Smooth muscle cell (in vitro differentiated cells): ENCODE results near the gene SNX14. TPM values are rescaled to one million over a fixed set of nuclear protein-coding genes. Genes with fewer than 3 reads are reported as not detected.
"Not testable (repeated sequence)": the region's sequence is repeated elsewhere in the genome, so short reads cannot be mapped to it uniquely, and the experiment has no call there.

Experiments used
- DNase-seq: peaks from one replicate; lab custom pipeline; 2025; ENCODE audit not compliant: unreplicated experiment; lab: John Stamatoyannopoulos, UW
- H2AFZ ChIP-seq: fragments of 200-600 bp; sonication (generic); 2 replicates; pipeline ENCODE4 v1.6.0; 2016; ENCODE audit warnings: antibody characterized with exemption, low read depth, mild to moderate bottlenecking
- H3F3A ChIP-seq: fragments of 200-600 bp; sonication (generic); 2 replicates; pipeline ENCODE4 v1.6.0; 2017; ENCODE audit warnings: antibody characterized with exemption, low read depth
- H3K27ac ChIP-seq: fragments of 200-600 bp; sonication (generic); 2 replicates; pipeline ENCODE4 v1.5.1; 2016; ENCODE audit warnings: low read depth, mild to moderate bottlenecking
- H3K27me3 ChIP-seq: fragments of 200-600 bp; sonication (generic); 2 replicates; pipeline ENCODE4 v1.6.1; 2016; ENCODE audit warnings: low read depth, mild to moderate bottlenecking
- H3K36me3 ChIP-seq: fragments of 200-600 bp; sonication (generic); 2 replicates; pipeline ENCODE4 v1.5.1; 2016; ENCODE audit warnings: low read depth
- H3K4me1 ChIP-seq: fragments of 200-600 bp; sonication (generic); 2 replicates; pipeline ENCODE4 v1.5.1; 2016; ENCODE audit warnings: low read depth
- H3K4me2 ChIP-seq: fragments of 200-600 bp; sonication (generic); 2 replicates; pipeline ENCODE4 v1.6.0; 2016; ENCODE audit warnings: mild to moderate bottlenecking
- H3K4me3 ChIP-seq: fragments of 200-600 bp; sonication (generic); 2 replicates; pipeline ENCODE4 v1.5.1; 2016; ENCODE audit warnings: mild to moderate bottlenecking
- H3K79me2 ChIP-seq: fragments of 200-600 bp; sonication (generic); 2 replicates; pipeline ENCODE4 v1.6.0; 2016; ENCODE audit warnings: low read depth, mild to moderate bottlenecking
- H3K9ac ChIP-seq: fragments of 200-600 bp; sonication (generic); 2 replicates; pipeline ENCODE4 v1.6.0; 2016; ENCODE audit warnings: low read depth
- H3K9me3 ChIP-seq: fragments of 200-600 bp; sonication (generic); replicated peaks from 2 replicates; pipeline ENCODE4 v1.5.1; 2016; ENCODE audit warnings: low read depth
- H4K20me1 ChIP-seq: fragments of 200-600 bp; sonication (generic); 2 replicates; pipeline ENCODE4 v1.6.0; 2016; ENCODE audit warnings: low read depth
- WGBS: methylation state at CpG from one replicate; pipeline ENCODE4 v1.1.7; 2016; ENCODE audit warnings: low lambda C conversion rate; 5-methylcytosine and 5-hydroxymethylcytosine counted together
- polyA plus RNA-seq: library from polyadenylated mRNA; unstranded; fragments of >200 nt; fragmentation: Nextera tagmentation; extraction: Ambion mirVana; gene quantifications from 2 replicates; pipeline ENCODE4 v1.2.1, GENCODE V29; 2016
- total RNA-seq: library from RNA; depleted of rRNA; stranded (reverse); fragments of >200 nt; gene quantifications from 2 replicates; pipeline ENCODE4 v1.2.3, GENCODE V29; 2014
- TF ChIP-seq, protein P1 (sequence below): fragments of 200-600 bp; sonication (generic); IDR thresholded peaks from 2 replicates; pipeline ENCODE4 v1.5.1; 2017; ENCODE audit warnings: borderline replicate concordance, mild to moderate bottlenecking, antibody characterized with exemption; ENCODE audit not compliant: insufficient read depth, poor library complexity, severe bottlenecking

The SNX14 gene
- total and polyA plus RNA-seq, 2 experiments from 2014 or later: 53.0 to 134 TPM

DNA sequence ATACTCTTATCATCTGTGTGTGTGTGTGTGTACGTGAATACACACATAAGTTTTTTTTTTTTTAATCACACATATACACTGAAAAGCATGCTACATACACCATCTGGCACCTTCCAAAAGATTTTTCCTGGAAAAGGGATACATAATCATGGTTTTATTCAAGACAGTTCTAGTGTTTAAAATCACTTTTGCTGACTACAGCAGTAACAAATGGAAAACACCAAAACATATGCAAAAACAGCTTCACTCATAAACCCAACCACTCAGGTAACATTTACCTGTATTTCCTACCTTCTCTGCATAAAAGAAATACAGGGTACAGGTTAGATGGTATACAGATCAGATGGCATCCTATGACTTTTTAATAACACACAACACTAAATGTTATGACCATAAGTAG is 2.5 kb downstream of the SNX14 start:
- WGBS: 98% methylated on average over 1 of the region's 1 CpG
- no peak for DNase-seq
- H3K4me2 ChIP-seq: no peak overlapping the region
- no peak overlapping the region for H3K27ac ChIP-seq
- peaks cover 4% of the 10 kb centered on the region for H3F3A ChIP-seq
- H3K4me3 ChIP-seq: no peak overlapping the region
- peaks cover 68% of the 10 kb centered on the region for H3K79me2 ChIP-seq
- no peak overlapping the region for H2AFZ ChIP-seq
- no peaks in the 10 kb centered on the region for H3K27me3 ChIP-seq
- H3K9ac ChIP-seq: no peak overlapping the region
- H3K4me1 ChIP-seq: peaks cover 15% of the 10 kb centered on the region
- peaks cover 34% of the 10 kb centered on the region for H4K20me1 ChIP-seq
- H3K9me3 ChIP-seq: no peaks in the 10 kb centered on the region
- no peaks in the 10 kb centered on the region for H3K36me3 ChIP-seq
- TF ChIP-seq, protein P1, sequence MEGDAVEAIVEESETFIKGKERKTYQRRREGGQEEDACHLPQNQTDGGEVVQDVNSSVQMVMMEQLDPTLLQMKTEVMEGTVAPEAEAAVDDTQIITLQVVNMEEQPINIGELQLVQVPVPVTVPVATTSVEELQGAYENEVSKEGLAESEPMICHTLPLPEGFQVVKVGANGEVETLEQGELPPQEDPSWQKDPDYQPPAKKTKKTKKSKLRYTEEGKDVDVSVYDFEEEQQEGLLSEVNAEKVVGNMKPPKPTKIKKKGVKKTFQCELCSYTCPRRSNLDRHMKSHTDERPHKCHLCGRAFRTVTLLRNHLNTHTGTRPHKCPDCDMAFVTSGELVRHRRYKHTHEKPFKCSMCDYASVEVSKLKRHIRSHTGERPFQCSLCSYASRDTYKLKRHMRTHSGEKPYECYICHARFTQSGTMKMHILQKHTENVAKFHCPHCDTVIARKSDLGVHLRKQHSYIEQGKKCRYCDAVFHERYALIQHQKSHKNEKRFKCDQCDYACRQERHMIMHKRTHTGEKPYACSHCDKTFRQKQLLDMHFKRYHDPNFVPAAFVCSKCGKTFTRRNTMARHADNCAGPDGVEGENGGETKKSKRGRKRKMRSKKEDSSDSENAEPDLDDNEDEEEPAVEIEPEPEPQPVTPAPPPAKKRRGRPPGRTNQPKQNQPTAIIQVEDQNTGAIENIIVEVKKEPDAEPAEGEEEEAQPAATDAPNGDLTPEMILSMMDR: no peak

DNA sequence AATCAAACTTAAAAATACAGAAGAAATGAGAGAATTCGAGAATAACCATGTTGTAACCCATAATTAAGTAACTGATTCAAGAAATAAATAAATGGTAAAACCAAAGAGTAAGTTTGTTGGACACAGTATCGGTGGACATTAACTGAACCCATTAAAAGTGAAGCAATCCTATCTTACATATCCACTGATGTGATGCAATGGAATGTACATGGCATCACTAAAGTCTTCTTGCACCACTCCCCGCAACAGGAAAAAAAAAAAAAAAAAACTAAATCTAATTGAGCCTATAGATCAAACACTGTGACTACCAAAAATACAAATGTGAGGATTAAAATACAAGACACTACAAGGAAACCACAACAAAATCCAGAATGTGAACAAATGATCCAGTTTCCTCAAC is 7.9 kb downstream of the SNX14 start:
- peaks cover 99% of the 10 kb centered on the region for H3K79me2 ChIP-seq
- no peaks in the 10 kb centered on the region for H3F3A ChIP-seq
- 96% methylated on average over 3 of the region's 3 CpGs for WGBS
- no peak overlapping the region for H3K9ac ChIP-seq
- H3K27me3 ChIP-seq: no peaks in the 10 kb centered on the region
- TF ChIP-seq, protein P1: no peak
- H3K4me2 ChIP-seq: no peak overlapping the region
- H3K4me1 ChIP-seq: no peaks in the 10 kb centered on the region
- H3K4me3 ChIP-seq: no peak overlapping the region
- H3K27ac ChIP-seq: no peak overlapping the region
- H2AFZ ChIP-seq: no peak overlapping the region
- no peaks in the 10 kb centered on the region for H3K9me3 ChIP-seq
- DNase-seq: no peak
- H4K20me1 ChIP-seq: peaks cover 36% of the 10 kb centered on the region
- H3K36me3 ChIP-seq: peaks cover 8% of the 10 kb centered on the region

DNA sequence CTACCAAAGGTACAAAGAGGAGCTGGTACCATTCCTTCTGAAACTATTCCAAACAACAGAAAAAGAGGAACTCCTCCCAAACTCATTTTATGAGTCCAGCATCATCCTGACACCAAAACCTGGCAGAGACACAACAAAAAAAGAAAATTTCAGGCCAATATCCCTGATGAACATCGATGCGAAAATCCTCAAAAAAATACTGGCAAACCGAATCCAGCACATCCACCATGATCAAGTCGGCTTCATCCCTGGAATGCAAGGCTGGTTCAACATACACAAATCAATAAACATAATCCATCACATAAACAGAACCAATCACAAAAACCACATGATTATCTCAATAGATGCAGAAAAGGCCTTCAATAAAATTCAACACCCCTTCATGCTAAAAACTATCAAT is 10.8 kb downstream of the SNX14 start:
- not testable (repeated sequence) for H3K4me2 ChIP-seq, H3F3A ChIP-seq, H3K4me3 ChIP-seq, H2AFZ ChIP-seq, H3K27ac ChIP-seq, H3K9me3 ChIP-seq, H3K4me1 ChIP-seq, H3K36me3 ChIP-seq, H3K9ac ChIP-seq, DNase-seq, H3K27me3 ChIP-seq
- H3K79me2 ChIP-seq: peaks cover 88% of the 10 kb centered on the region
- 99% methylated on average over 4 of the region's 4 CpGs for WGBS
- peaks cover 60% of the 10 kb centered on the region for H4K20me1 ChIP-seq

DNA sequence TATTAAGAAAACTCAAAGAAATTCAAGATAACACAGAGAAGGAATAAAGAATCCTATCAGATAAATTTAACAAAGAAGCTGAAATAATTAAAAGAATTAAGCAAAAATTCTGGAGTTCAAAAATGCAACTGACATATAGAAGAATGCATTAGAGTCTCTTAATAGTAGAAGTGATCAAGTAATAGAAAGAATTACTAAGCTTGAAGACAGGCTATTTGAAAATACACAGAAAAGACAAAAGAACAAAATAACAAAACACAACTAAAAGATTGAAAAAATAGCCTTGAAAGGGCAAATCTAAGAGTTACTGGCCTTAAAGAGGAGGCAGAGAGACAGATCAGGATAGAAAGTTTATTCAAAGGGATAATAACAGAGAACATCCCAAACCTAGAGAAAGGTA is 12.1 kb downstream of the SNX14 start:
- Histone ChIP-seq H3K4me1 (no peaks in the 10 kb centered on the region), H3K27me3 (no peaks in the 10 kb centered on the region), H3K79me2 (peaks cover 88% of the 10 kb centered on the region), H3K27ac (no peak overlapping the region), H3K4me2 (no peak overlapping the region), H3F3A (no peaks in the 10 kb centered on the region), H4K20me1 (peaks cover 61% of the 10 kb centered on the region), H2AFZ (no peak overlapping the region), H3K9me3 (no peaks in the 10 kb centered on the region), H3K9ac (no peak overlapping the region), H3K4me3 (no peak overlapping the region), H3K36me3 (peaks cover 8% of the 10 kb centered on the region)
- TF ChIP-seq, protein P1: no peak
- no peak for DNase-seq
